HG02970 (cell line): ENCODE data around the gene FARS2.

Experiments
- ATAC-seq: cut with Tn5 transposase; IDR thresholded peaks from one replicate; pipeline ENCODE4 v1.9.1; 2021; ENCODE audit warnings: mild to moderate bottlenecking, moderate library complexity, moderate number of reproducible peaks; ENCODE audit not compliant: unreplicated experiment, low FRiP score

The FARS2 gene

GRCh38 chr6:5412663-5413062 lies 151.3 kb downstream of the FARS2 start:
- no peak for ATAC-seq

GRCh38 chr6:5416250-5416649 lies 154.9 kb downstream of the FARS2 start:
- no peak for ATAC-seq

- ATAC-seq = no peak
Measured at GRCh38 chr6:5422321-5422915, 161.1 kb downstream of the FARS2 start.

GRCh38 chr6:5423251-5423650 lies 161.9 kb downstream of the FARS2 start:
- no peak for ATAC-seq

- ATAC-seq = no peak
Measured at GRCh38 chr6:5424726-5425125, 163.4 kb downstream of the FARS2 start.

DNA sequence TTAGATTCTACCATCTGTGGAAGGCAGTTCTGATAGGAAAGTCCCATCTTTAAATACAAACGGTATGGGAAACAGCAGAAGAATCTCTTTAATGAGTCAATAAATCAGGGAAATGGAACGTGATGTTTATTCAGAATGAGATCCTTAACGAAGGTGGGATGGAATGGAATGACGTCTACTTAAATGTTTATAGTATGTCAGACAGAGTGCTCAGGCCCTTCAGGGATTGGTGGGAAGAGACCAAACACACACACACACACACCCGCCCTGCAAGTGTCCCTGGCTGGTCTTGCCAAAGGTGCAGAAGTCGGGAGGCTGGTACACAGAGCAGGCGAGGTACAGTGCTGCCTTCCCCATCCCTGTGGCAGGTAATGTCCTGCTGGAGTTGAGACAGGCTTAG lies 164.0 kb downstream of the FARS2 start:
- no peak for ATAC-seq

GRCh38 chr6:5425797-5426196 lies 164.5 kb downstream of the FARS2 start:
- no peak for ATAC-seq

DNA sequence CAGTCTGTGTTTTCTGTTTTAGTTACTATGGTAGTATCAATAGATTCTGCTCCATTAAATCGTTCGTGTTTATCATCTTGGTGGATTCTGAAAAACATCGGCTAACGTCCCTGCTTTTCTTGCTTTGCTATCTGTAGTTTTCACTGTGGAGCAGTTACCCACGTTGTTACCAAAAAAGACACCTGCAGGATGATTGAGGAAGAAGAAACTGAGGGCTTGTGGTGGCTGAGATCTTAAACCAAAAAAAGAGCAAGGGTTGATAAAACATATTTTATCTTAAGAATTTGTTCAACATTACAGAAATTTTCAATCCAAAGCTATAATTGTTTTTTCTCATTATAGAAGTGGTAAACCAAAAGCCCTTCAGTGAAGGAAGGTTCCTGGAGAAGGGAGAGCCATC lies 166.3 kb downstream of the FARS2 start:
- no peak for ATAC-seq

DNA sequence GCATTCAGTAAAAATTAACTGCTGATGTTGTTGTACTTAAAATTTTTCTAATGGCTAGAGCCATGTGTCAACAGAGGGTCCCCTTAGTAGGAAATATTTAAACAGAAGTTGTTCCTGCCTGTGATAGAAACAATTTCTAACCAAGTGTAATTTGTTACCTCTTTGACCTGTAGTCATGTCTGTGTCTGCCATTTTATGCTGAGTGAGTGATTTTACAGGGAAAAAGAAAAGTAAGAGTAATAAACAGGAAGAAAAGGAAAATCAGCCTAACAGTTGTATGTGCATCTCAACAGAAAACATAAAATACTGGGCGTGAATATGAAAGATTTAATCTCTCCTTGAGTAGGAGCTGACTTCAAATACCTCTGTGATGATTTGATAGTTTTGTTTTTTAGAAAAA lies 172.0 kb downstream of the FARS2 start:
- no peak for ATAC-seq

DNA sequence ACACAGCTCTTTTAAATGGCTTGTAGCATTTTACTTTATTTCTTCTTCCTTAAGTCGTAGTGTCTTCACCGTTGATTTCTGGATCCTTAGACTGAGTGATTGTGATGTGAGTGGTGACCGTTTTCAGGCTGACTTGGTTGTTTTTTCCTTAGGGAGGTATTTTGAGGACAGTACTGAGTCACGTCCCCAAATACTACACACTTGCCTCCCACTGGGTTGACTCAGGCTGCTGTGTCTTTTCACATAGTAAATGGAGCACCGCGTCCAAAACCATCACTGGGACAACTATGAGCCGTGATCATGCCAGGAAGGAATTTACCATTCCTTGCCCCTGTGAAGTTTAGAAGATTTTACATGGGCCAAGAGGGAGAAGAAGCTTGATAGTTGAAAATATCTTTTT lies 174.1 kb downstream of the FARS2 start:
- ATAC-seq = no peak

GRCh38 chr6:5438922-5439584 lies 177.7 kb downstream of the FARS2 start:
- no peak for ATAC-seq

DNA sequence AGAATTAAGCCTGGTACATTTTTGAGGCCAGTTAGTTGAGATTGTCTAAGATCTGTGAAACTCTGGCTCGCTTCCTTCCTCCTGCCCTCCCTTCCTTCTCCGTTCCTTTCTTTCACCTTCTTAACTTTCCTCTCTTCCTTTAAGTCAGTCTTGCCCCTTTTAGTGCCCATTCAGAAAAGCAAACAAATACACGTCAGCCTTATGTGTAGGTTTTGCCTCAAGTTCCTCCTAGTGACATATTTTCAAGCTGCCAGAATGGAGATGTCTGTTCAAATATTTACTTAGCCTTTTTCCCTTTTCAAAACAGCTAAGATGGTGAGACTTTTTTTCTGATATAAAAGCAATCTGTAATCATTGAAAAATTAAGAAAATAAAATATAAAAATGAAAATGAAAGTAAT lies 178.4 kb downstream of the FARS2 start:
- ATAC-seq = no peak

GRCh38 chr6:5442319-5442718 lies 181.0 kb downstream of the FARS2 start:
- ATAC-seq = no peak

DNA sequence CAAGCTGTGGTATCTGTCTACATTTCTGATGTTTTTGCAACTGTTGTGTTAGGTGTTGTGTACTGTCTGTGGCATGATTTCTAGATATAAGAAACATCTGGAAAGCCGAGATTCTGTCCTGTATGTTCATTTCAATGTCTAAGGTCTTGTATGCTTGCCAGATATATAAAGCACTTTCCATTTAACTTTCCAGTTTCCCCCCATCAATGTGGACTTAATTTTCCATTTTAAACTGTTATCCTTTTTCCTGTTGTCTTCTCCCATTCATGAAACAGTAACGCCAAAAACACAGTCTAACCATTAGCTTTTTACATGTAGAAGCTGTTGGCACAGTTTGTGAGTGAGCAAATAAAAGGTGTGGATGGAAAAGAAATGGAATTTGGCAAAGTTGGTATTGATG lies 181.6 kb downstream of the FARS2 start:
- ATAC-seq = no peak

GRCh38 chr6:5443491-5443890 lies 182.2 kb downstream of the FARS2 start:
- ATAC-seq = no peak

DNA sequence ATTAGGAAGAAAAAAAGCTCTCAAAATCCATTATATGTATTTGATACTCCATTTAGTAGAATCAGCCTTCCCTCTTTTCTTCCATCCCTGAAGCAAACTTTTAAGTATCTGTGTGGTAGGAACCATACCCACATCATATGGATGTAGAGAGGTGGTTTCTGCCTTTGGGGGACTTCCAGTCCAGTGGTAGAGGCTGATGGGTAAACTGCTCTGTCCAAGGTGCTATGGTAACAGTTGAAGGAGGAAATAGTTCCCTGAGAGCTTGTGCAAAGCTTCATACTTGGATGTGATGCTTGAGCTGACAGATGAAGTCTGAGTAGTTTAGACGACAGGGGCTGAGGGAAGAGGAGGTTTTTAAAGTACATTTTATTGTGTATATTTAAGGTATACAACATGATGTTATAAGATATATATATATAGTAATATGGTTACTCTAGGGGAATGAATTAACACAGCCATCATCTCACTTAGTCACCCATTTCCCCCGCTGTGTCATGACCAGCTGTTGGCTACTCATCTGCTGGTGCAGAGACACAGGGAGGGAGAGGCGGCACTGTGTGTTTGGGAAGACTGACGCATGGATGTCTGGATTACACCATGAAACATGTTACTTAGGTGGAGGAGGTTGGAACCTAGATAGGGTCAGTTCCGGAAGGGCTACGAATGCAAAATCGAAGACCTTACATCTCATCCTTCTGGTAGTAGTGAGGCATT lies 185.2 kb downstream of the FARS2 start:
- ATAC-seq = no peak

DNA sequence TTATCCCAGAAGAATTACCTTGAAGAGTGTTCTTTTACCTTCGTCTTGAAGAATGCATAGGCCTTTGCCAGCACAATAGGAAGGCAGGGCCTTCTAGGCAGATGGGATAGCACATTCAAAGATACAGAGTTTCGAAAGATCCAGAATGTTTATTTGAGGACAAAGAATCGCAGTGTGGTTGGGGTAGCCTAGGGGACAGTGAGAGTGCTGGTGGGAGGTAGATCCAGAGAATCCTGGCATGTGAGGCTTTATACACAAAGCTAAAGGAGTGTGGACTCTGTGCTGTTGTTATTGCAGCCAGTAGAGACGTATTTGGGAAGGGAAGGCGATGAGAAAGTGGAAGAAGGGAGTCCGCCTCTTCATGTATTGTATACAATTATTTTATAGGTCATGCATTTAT lies 186.6 kb downstream of the FARS2 start:
- no peak for ATAC-seq

- ATAC-seq = no peak
Measured at GRCh38 chr6:5450073-5450472, 188.8 kb downstream of the FARS2 start.

- no peak for ATAC-seq
Measured at GRCh38 chr6:5453546-5453945, 192.2 kb downstream of the FARS2 start.

DNA sequence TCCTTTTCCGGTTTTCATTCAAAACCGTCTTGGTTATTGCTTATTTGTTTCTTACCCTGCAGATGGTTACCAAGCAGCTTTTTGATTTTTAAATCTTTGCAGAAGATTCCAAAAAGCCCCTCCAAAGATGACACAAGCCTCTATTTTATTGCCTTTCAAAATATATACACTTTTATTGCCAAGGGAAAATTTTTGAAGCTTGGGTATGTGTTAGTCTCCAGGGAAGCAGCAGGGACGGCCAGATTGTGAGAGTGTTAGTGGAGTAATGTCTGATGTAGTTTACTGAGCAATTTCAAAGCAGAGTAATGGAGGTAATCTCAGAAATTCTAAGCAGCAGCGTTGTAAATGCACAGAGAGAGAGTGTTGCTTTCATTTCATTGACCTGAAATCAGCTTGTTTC lies 193.8 kb downstream of the FARS2 start:
- ATAC-seq = no peak

GRCh38 chr6:5457041-5457440 lies 195.7 kb downstream of the FARS2 start:
- no peak for ATAC-seq
